HepG2 (cell line): ENCODE results near the gene IL4I1.

ENCODE experiments used
- ELF1 ChIP-seq: sonication (generic); formaldehyde crosslinking; IDR thresholded peaks from 2 replicates; pipeline ENCODE4 v1.4.0; 2020; ENCODE audit warnings: missing genetic modification reagents
- EZH2 ChIP-seq: conservative IDR thresholded peaks from 2 replicates; pipeline ENCODE4 v1.6.1; 2012; ENCODE audit warnings: mild to moderate bottlenecking, low read depth, low read length, moderate library complexity
- HOXA5 ChIP-seq: sonication (generic); formaldehyde crosslinking; IDR thresholded peaks from 2 replicates; pipeline ENCODE4 v1.4.0; 2020; ENCODE audit warnings: missing genetic modification reagents
- PATZ1 ChIP-seq: sonication (generic); formaldehyde crosslinking; IDR thresholded peaks from 2 replicates; pipeline ENCODE4 v1.4.0; 2020; ENCODE audit warnings: missing genetic modification reagents
- REST ChIP-seq, 2 experiments: IDR thresholded peaks; 2 replicates each; pipeline ENCODE4 v1.6.1; 2011 to 2012; ENCODE audit warnings: low read length in 2 of 2, borderline replicate concordance in 1 of 2, low read depth in 1 of 2, mild to moderate bottlenecking in 1 of 2, moderate library complexity in 1 of 2
- SNAPC4 ChIP-seq: sonication (generic); formaldehyde crosslinking; IDR thresholded peaks from 2 replicates; pipeline ENCODE4 v1.4.0; 2020; ENCODE audit warnings: mild to moderate bottlenecking, missing genetic modification reagents
- ZNF10 ChIP-seq: sonication (generic); formaldehyde crosslinking; IDR thresholded peaks from 2 replicates; pipeline ENCODE4 v1.4.0; 2020; ENCODE audit warnings: mild to moderate bottlenecking, low read depth, missing genetic modification reagents, borderline replicate concordance
- ZNF20 ChIP-seq: sonication (generic); formaldehyde crosslinking; IDR thresholded peaks from 2 replicates; pipeline ENCODE4 v1.4.0; 2020; ENCODE audit warnings: mild to moderate bottlenecking, moderate library complexity, missing genetic modification reagents
- ZNF414 ChIP-seq: sonication (generic); formaldehyde crosslinking; IDR thresholded peaks from 2 replicates; pipeline ENCODE4 v1.5.0; 2020; ENCODE audit warnings: missing genetic modification reagents
- ZNF776 ChIP-seq: sonication (generic); formaldehyde crosslinking; IDR thresholded peaks from 2 replicates; pipeline ENCODE4 v1.4.0; 2020; ENCODE audit warnings: mild to moderate bottlenecking, missing genetic modification reagents
- TF ChIP-seq, protein P1 (sequence below): sonication (generic); formaldehyde crosslinking; IDR thresholded peaks from 2 replicates; pipeline ENCODE4 v1.5.0; 2020; ENCODE audit warnings: mild to moderate bottlenecking, missing genetic modification reagents, moderate library complexity

DNA sequence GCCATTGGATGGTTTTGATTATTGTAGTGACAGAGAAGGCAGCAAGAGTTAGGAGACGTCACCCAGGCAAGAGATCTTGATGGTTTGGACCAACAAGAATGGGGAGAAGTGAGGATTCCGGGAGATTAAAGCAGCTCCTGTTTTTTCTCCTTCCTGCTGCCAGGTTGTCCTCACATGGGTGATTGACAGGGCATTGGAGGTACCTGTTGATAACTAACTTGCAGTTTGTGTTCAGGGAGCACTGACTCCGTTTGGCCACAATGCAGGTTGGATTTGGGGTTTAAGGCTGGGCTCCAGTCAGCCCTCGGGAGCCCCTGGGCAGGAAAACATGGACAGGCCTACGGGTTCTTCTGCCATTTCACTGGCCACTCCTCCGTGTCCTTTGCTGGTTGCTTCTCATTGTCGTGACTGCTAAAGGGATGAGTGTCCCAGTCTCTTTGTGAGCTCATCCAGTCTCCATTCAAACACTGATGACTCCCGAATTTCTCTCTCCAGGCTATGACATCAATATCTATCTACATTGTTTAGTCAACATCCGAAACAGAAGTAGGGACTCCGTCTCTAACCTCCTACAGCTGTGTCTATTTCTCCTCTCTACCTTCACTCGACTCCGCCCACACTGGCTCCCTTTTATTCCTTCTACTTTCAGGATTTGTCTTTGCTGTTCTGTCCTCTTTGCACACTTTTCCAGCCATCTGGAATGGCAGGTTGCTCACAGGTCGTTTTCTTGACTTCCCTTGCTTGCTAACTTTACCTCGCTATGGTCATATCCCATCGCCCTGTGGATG is 47.1 kb downstream of the IL4I1 start:
- TF ChIP-seq, protein P1, sequence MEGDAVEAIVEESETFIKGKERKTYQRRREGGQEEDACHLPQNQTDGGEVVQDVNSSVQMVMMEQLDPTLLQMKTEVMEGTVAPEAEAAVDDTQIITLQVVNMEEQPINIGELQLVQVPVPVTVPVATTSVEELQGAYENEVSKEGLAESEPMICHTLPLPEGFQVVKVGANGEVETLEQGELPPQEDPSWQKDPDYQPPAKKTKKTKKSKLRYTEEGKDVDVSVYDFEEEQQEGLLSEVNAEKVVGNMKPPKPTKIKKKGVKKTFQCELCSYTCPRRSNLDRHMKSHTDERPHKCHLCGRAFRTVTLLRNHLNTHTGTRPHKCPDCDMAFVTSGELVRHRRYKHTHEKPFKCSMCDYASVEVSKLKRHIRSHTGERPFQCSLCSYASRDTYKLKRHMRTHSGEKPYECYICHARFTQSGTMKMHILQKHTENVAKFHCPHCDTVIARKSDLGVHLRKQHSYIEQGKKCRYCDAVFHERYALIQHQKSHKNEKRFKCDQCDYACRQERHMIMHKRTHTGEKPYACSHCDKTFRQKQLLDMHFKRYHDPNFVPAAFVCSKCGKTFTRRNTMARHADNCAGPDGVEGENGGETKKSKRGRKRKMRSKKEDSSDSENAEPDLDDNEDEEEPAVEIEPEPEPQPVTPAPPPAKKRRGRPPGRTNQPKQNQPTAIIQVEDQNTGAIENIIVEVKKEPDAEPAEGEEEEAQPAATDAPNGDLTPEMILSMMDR = no peak
- TF ChIP-seq ELF1 (CRISPR knock-in tag) = no peak
- TF ChIP-seq REST (IDR thresholded peaks at IDR 0.05; ENCODE audit: borderline replicate concordance in 1 of 2, low read depth in 1 of 2, low read length in 2 of 2) = no peak
- no peak for TF ChIP-seq EZH2
- no peak for TF ChIP-seq ZNF10 (CRISPR knock-in tag)
- no peak for TF ChIP-seq ZNF414
- TF ChIP-seq ZNF776 (CRISPR knock-in tag) = no peak
- no peak for TF ChIP-seq SNAPC4
- TF ChIP-seq HOXA5 (CRISPR knock-in tag) = no peak
- no peak for TF ChIP-seq PATZ1 (CRISPR knock-in tag)
- TF ChIP-seq ZNF20 (CRISPR knock-in tag) = no peak
